Osteoblast (primary cell): ENCODE results near the gene HOXA2. TPM values are rescaled to one million over a fixed set of nuclear protein-coding genes. Genes with fewer than 3 reads are reported as not detected.

ENCODE experiments used
- DNase-seq: peaks from one replicate; pipeline ENCODE4 v3.0.0; 2011; ENCODE audit warnings: low spot score, mixed read lengths; ENCODE audit not compliant: insufficient read length; ENCODE audit errors: missing footprints
- H2AFZ ChIP-seq: 2 replicates; pipeline ENCODE4 v1.6.0; 2011; ENCODE audit warnings: mild to moderate bottlenecking, low read length
- H3K27ac ChIP-seq: 2 replicates; pipeline ENCODE4 v1.5.1; 2011; ENCODE audit warnings: mild to moderate bottlenecking, low read depth, low read length, moderate library complexity
- H3K27me3 ChIP-seq: 2 replicates; pipeline ENCODE4 v1.6.0; 2012; ENCODE audit warnings: mild to moderate bottlenecking, control low read depth, inconsistent platforms, low read length, moderate library complexity; ENCODE audit not compliant: insufficient read depth
- H3K36me3 ChIP-seq: 2 replicates; pipeline ENCODE4 v1.5.1; 2011; ENCODE audit warnings: mild to moderate bottlenecking, low read length, control low read depth, moderate library complexity; ENCODE audit not compliant: insufficient read depth
- H3K4me1 ChIP-seq: 2 replicates; pipeline ENCODE4 v1.5.1; 2011; ENCODE audit warnings: mild to moderate bottlenecking, low read length, control low read depth, moderate library complexity; ENCODE audit not compliant: insufficient read depth
- H3K4me2 ChIP-seq: 2 replicates; pipeline ENCODE4 v1.6.0; 2011; ENCODE audit warnings: mild to moderate bottlenecking, low read length; ENCODE audit not compliant: insufficient read depth
- H3K4me3 ChIP-seq: fragments of 200-600 bp; sonication (generic); 3 replicates; pipeline ENCODE4 v1.5.1; 2012; ENCODE audit warnings: mild to moderate bottlenecking, low read length, inconsistent platforms; ENCODE audit not compliant: insufficient read depth
- H3K79me2 ChIP-seq: 2 replicates; pipeline ENCODE4 v1.6.0; 2012; ENCODE audit warnings: mild to moderate bottlenecking, low read length, control low read depth, inconsistent platforms; ENCODE audit not compliant: insufficient read depth
- H3K9me3 ChIP-seq: 2 replicates; pipeline ENCODE4 v1.5.1; 2011; ENCODE audit warnings: low read depth, low read length, control low read depth
- H4K20me1 ChIP-seq: 2 replicates; pipeline ENCODE4 v1.6.0; 2012; ENCODE audit warnings: mild to moderate bottlenecking, low read length, control low read depth; ENCODE audit not compliant: insufficient read depth
- total RNA-seq: library from RNA; depleted of rRNA; stranded (reverse); fragments of >200 nt; gene quantifications from 2 replicates; pipeline ENCODE4 v1.2.3, GENCODE V29; 2012
- TF ChIP-seq, protein P1 (sequence below): IDR thresholded peaks from 2 replicates; pipeline ENCODE4 v1.5.1; 2011; ENCODE audit warnings: mild to moderate bottlenecking, low read depth, low read length, moderate library complexity; ENCODE audit errors: extremely low read depth

HOXA2 gene
- total RNA-seq, 1 donor: 0.36 TPM

DNA sequence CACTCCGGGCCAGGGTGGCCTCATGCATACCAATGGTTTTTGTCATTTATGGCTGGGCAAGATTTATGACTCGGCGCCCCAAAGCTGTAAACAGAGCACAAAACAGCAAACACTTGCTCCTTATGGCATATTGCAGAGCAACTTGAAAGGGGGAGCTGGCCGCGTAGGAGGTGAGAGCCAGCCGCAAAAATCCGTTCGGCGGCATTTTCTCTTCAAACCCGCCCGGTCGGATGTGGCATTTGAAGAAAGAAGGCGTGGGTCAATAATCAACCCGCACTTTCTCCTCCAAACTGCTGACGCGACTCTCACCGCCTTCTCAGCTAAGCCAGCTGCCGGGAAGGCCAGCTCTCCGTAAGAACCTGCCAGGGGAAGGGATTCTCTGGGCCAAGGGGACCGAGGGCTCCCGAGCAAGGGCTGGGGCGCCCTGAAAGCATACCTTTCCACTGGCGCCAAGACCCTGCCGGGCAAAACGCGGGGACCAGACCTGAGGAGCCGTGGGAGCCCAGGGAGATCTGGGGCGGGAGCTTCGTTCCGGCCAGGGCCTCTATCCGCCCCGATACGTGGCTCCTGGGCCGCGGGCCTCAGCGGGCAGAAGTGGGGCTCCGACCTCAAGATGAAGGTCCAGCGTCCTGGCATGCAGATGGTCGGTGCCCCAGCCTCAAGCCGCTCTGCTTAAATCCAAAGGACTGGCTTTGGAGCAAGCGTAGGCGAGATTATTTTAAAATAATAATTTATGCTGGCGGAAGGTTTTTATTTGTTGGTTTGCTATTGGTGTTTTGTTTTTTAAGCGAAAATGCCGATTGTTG, 12.9 kb upstream of the HOXA2 start:
- H3K27ac ChIP-seq: peak overlapping the region; percentile 53
- peaks cover 8% of the 10 kb centered on the region for H3K36me3 ChIP-seq
- H3K4me2 ChIP-seq: peak overlapping the region; percentile 71
- H3K4me1 ChIP-seq: peaks cover 42% of the 10 kb centered on the region
- no peaks in the 10 kb centered on the region for H3K9me3 ChIP-seq
- H3K79me2 ChIP-seq: peaks cover 19% of the 10 kb centered on the region
- no peak overlapping the region for H2AFZ ChIP-seq
- TF ChIP-seq, protein P1, sequence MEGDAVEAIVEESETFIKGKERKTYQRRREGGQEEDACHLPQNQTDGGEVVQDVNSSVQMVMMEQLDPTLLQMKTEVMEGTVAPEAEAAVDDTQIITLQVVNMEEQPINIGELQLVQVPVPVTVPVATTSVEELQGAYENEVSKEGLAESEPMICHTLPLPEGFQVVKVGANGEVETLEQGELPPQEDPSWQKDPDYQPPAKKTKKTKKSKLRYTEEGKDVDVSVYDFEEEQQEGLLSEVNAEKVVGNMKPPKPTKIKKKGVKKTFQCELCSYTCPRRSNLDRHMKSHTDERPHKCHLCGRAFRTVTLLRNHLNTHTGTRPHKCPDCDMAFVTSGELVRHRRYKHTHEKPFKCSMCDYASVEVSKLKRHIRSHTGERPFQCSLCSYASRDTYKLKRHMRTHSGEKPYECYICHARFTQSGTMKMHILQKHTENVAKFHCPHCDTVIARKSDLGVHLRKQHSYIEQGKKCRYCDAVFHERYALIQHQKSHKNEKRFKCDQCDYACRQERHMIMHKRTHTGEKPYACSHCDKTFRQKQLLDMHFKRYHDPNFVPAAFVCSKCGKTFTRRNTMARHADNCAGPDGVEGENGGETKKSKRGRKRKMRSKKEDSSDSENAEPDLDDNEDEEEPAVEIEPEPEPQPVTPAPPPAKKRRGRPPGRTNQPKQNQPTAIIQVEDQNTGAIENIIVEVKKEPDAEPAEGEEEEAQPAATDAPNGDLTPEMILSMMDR: no peak
- no peaks in the 10 kb centered on the region for H3K27me3 ChIP-seq
- peak overlapping the region; percentile 43 for H3K4me3 ChIP-seq
- peaks cover 18% of the 10 kb centered on the region for H4K20me1 ChIP-seq
- peak; percentile 93 for DNase-seq

DNA sequence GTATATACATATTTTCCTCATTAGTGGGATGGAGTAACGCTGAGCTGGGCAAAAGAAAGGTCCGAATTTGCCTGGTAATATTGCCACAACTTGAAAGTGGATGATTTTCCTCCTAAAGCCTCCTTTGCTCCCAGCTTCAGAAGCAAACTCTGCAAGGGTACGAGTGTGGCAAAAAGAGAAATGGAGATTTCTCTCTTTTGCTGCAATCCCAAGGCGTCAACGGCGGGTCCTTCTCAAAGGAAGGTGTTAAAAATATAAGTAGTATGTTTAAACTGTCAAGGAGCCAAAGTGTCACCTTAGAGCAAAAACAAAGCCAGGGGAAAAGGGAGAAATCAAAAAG, 12.4 kb upstream of the HOXA2 start:
- Histone ChIP-seq H3K4me3 (peak overlapping the region; percentile 43), H3K4me1 (peaks cover 44% of the 10 kb centered on the region)

DNA sequence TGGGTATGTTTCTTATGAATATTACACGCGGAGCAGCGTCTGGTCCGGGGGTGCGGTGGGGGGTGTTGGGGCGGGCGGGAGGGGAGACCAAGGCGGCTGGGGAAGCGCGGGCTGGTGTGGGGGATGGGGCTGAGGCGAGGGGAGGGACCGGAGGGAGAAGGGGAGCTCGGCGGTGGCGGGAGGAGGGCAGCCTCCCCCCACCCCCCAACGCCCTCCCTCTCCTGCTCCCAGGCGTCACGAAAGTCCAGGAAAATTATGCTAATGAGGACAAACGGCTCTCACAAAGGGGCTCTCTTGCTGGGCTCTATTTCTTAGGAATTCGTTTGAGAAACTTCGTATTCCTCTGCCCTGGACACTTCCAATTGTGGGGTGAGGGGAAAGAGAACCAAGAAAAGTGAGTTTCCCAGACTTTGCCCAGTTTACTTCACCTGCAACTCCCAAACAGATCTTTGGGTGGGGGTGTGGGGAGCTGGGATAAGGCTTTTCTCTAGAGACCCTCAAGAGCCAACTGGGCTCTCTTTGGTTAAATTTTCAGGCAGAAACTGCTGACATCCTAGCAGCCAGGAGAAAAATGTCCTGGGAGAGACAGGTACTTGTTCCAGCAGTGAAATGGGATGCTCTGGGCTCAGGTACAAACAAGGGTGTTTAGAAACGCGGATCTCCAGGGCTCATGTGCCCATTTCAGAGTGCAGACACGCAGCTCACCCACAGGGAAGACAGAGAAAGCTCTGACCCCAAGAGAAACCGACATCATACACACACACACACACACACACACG, 11.7 kb upstream of the HOXA2 start:
- H3K9me3 ChIP-seq: no peaks in the 10 kb centered on the region
- H3K4me3 ChIP-seq: peak overlapping the region; percentile 65
- DNase-seq: peak; percentile 94
- peaks cover 5% of the 10 kb centered on the region for H3K36me3 ChIP-seq
- peaks cover 16% of the 10 kb centered on the region for H4K20me1 ChIP-seq
- H3K27ac ChIP-seq: peak overlapping the region; percentile 78
- peaks cover 46% of the 10 kb centered on the region for H3K4me1 ChIP-seq
- TF ChIP-seq, protein P1: no peak
- no peaks in the 10 kb centered on the region for H3K27me3 ChIP-seq
- peaks cover 22% of the 10 kb centered on the region for H3K79me2 ChIP-seq
- H3K4me2 ChIP-seq: peak overlapping the region; percentile 77
- no peak overlapping the region for H2AFZ ChIP-seq

More for the DNA sequence above, 12.4 kb upstream of the HOXA2 start:
- H3K79me2 ChIP-seq: peaks cover 20% of the 10 kb centered on the region
- H4K20me1 ChIP-seq: peaks cover 17% of the 10 kb centered on the region
- peaks cover 8% of the 10 kb centered on the region for H3K36me3 ChIP-seq
- TF ChIP-seq, protein P1: no peak
- no peak overlapping the region for H2AFZ ChIP-seq
- no peak for DNase-seq
- peak overlapping the region; percentile 71 for H3K4me2 ChIP-seq
- no peaks in the 10 kb centered on the region for H3K27me3 ChIP-seq
- peak overlapping the region; percentile 51 for H3K27ac ChIP-seq
- no peaks in the 10 kb centered on the region for H3K9me3 ChIP-seq
